ENCODE data around the gene SIPA1L3.

Gene SIPA1L3

DNA sequence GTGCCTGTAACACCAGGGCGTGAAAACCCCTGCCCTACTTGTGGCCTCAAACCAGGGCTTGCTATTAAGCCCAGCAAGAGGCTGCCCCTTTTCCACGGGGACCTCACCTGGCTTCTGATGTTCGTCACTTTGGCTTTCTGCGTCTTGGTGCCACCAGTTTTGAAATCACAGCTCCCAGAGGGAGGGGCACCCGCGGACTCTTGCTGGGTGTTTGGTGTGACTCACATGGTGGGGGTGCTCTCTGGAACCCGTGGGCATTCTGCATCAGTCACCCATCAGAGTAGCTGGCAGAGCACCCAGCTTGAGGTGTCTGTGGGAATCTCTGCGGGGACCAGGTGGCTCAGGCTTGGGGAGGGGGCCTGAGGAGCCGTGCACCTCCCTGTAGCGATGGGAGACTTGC is 19.2 kb downstream of the SIPA1L3 start:
- no peak for DNase-seq (ENCODE audit: low spot score)
- TF ChIP-seq, protein P1, sequence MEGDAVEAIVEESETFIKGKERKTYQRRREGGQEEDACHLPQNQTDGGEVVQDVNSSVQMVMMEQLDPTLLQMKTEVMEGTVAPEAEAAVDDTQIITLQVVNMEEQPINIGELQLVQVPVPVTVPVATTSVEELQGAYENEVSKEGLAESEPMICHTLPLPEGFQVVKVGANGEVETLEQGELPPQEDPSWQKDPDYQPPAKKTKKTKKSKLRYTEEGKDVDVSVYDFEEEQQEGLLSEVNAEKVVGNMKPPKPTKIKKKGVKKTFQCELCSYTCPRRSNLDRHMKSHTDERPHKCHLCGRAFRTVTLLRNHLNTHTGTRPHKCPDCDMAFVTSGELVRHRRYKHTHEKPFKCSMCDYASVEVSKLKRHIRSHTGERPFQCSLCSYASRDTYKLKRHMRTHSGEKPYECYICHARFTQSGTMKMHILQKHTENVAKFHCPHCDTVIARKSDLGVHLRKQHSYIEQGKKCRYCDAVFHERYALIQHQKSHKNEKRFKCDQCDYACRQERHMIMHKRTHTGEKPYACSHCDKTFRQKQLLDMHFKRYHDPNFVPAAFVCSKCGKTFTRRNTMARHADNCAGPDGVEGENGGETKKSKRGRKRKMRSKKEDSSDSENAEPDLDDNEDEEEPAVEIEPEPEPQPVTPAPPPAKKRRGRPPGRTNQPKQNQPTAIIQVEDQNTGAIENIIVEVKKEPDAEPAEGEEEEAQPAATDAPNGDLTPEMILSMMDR (IDR thresholded peaks at IDR 0.05; ENCODE audit: borderline replicate concordance, control extremely low read depth, extremely low read depth, insufficient read depth, missing control alignments) = no peak
- in situ Hi-C loops (cut with MboI; ENCODE audit: low sequenced_read_pairs, unreplicated experiment) = no loop called here

DNA sequence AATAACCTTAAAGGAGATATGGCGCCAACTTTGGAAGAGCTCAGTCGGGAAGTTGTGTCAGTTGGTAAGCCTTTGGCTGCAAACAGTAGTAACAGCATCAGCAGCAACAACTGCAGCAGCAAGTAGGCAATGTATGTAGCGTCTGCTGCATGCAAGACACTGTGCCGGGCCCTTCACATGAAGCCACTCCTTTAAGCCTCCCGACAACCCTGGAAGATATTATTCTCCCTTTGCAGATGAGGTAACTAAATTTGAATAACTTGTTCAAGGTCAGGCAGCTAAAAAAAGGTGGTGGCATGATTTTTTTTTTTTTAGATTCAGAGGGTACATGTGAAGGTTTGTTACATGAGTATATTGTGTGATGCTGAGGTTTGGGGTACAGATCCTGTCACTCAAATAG is 19.7 kb downstream of the SIPA1L3 start:
- TF ChIP-seq, protein P1 (IDR thresholded peaks at IDR 0.05; ENCODE audit: borderline replicate concordance, control extremely low read depth, extremely low read depth, insufficient read depth, missing control alignments) = no peak
- no peak for DNase-seq (ENCODE audit: low spot score)
- in situ Hi-C loops (cut with MboI; ENCODE audit: low sequenced_read_pairs, unreplicated experiment) = no loop called here

DNA sequence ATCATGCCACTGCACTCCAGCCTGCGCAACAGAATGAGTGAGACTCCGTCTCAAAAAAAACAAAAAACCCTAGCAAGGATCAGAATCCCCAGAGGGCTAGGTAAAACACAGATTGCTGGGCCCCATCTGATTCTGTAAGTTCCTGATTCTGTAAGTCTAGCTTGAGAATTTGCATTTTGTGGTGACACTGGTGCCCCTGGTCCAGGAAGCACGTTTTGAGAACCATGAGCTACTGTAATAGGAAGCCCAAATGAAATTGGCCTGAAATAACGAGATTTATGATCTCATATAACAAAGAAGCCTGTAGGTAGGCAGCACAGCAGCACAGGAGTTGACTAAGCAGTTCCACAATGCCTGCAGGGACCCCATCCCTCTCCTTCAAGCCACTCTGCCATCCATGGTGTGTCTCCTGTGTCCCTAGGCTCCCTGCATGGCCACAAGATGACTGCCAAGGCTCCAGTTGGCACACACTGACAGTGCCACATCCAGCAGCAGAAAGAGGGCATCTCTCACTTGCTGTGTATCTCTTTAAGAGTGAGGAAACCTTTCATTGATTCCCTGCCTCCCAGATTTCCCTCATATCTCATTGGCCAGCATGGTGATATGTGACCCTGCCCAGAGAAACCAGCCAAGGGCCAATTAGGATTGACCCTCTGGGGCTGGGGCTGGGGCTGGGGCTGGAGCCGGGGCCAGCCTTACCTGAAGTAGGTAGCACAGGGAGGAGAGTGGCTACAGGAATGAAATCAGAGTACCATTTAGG is 21.7 kb downstream of the SIPA1L3 start:
- TF ChIP-seq, protein P1 (IDR thresholded peaks at IDR 0.05; ENCODE audit: borderline replicate concordance, control extremely low read depth, extremely low read depth, insufficient read depth, missing control alignments) = no peak
- in situ Hi-C loops (cut with MboI; ENCODE audit: low sequenced_read_pairs, unreplicated experiment) = no loop called here
- DNase-seq (ENCODE audit: low spot score) = peak; percentile 71

DNA sequence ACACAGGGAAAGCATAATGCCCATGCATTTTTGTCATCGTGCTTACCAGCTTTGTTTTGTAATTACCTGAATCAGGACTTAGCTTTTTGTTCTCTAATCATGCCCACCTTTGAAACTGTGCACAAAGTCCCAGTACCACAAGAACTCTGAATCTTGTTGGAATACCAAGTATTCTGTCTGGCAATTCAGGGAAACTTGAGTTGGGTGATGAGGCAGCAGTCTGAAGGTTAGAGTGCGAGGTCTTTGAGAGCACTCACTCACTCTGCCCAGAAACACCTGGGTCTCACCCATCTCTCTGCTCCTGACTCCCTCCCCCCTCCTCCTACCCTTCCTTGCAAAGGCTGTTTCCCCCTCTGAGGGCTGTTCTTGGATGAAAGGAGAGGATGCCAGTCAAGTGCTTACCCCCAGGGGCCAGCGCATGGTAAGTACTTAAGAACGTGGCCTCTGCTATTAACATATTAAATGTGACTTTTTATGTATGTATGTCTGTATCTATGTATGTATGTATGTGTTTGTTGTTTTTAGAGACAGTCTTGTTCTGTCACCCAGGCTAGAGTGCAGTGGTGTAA is 22.4 kb downstream of the SIPA1L3 start:
- TF ChIP-seq, protein P1 (IDR thresholded peaks at IDR 0.05; ENCODE audit: borderline replicate concordance, control extremely low read depth, extremely low read depth, insufficient read depth, missing control alignments) = no peak
- DNase-seq (ENCODE audit: low spot score) = no peak
- in situ Hi-C loops (cut with MboI; ENCODE audit: low sequenced_read_pairs, unreplicated experiment) = no loop called here

DNA sequence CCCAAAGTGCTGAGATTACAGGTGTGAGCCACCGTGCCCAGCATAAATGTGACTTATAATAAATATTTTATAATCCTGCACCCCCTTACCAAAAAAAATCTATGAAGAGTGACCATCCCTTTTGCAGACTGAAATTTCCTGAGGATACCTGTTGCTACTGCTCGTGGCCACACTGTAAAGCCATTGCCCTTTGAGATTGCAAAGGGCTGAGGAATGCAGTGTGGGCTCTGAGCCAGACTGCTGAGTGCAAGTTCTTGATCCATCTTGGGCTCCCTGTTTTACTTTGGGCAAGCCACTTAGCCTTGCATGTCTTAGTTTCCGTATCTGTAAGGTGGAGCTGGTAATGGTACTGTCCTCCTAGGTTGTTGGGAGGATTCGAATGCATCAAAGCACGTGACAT is 23.4 kb downstream of the SIPA1L3 start:
- in situ Hi-C loops (cut with MboI; ENCODE audit: low sequenced_read_pairs, unreplicated experiment) = no loop called here
- TF ChIP-seq, protein P1 (IDR thresholded peaks at IDR 0.05; ENCODE audit: borderline replicate concordance, control extremely low read depth, extremely low read depth, insufficient read depth, missing control alignments) = no peak
- DNase-seq (ENCODE audit: low spot score) = no peak

GRCh38 chr19:37931881-37932655 is 25.1 kb downstream of the SIPA1L3 start:
- in situ Hi-C loops (cut with MboI; ENCODE audit: low sequenced_read_pairs, unreplicated experiment) = no loop called here
- DNase-seq (ENCODE audit: low spot score) = peak; percentile 57
- TF ChIP-seq, protein P1 (IDR thresholded peaks at IDR 0.05; ENCODE audit: borderline replicate concordance, control extremely low read depth, extremely low read depth, insufficient read depth, missing control alignments) = no peak
